Measurements from ENCODE around the gene WIPF1.

DNA sequence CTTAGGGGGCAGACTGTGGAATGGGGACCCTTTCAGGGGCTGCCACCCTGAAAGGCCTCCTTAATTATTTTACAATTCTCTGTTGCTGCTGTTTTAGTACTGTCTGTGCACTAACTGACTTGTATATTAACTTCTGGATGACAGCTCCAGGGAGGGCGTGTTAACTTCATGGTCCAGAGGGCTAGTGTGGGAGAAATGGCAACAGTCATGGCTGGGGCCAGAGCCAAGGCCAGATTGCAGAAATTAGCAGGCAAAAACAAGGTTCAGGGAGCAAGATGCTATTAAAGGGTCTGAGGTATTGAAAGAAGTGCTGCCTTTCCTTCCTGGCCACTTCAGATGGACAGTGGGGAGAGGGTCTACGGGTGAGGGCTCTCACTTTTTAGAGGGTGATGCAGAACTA is 9.1 kb downstream of the WIPF1 start:
- TF ChIP-seq CTCF (IDR thresholded peaks at IDR 0.05; ENCODE audit: low read depth, low read length, poor library complexity, severe bottlenecking) = no peak
- TF ChIP-seq EZH2phosphoT487 (IDR thresholded peaks at IDR 0.05; ENCODE audit: borderline replicate concordance, low read length) = no peak
